ENCODE data around the gene KIAA1549. TPM values are rescaled to one million over a fixed set of nuclear protein-coding genes. Genes with fewer than 3 reads are reported as not detected.

Gene KIAA1549
- total and polyA plus RNA-seq, 12 donors, result 0.49 to 2.1 (median 1.6) TPM

DNA sequence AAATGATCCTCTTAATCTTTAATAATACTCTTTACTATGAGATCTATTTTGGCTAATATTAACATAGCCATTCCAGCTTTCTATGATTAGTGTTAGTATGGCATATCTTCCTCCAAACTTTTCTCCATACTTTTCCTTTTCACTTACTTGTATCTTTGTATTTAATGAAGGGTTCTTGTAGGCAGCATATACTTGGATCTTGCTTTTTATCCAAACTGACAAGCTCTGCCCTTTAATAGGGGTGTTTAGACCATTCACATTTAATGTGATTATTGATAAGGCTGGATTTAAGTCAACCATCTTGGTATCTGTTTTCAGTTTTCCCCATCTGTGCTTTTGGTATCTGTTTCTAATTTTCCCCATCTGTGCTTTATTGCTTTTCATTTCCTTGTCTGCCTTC, 123.5 kb downstream of the KIAA1549 start:
- Histone ChIP-seq H3K36me3 (peaks cover 0 to 16% (median 0%) of the 10 kb centered on the region in 9 donors), H3K4me1 (no peaks in the 10 kb centered on the region), H3K4me3 (no peak overlapping the region), H3K27ac (no peak overlapping the region), H3K27me3 (no peaks in the 10 kb centered on the region), H3K9me3 (peaks cover 0 to 24% (median 0%) of the 10 kb centered on the region in 11 donors)
- DNase-seq, result no peak
- intact Hi-C loops (cut with DNase I), result no loop called here
- ATAC-seq, result no peak
- TF ChIP-seq, protein P1, sequence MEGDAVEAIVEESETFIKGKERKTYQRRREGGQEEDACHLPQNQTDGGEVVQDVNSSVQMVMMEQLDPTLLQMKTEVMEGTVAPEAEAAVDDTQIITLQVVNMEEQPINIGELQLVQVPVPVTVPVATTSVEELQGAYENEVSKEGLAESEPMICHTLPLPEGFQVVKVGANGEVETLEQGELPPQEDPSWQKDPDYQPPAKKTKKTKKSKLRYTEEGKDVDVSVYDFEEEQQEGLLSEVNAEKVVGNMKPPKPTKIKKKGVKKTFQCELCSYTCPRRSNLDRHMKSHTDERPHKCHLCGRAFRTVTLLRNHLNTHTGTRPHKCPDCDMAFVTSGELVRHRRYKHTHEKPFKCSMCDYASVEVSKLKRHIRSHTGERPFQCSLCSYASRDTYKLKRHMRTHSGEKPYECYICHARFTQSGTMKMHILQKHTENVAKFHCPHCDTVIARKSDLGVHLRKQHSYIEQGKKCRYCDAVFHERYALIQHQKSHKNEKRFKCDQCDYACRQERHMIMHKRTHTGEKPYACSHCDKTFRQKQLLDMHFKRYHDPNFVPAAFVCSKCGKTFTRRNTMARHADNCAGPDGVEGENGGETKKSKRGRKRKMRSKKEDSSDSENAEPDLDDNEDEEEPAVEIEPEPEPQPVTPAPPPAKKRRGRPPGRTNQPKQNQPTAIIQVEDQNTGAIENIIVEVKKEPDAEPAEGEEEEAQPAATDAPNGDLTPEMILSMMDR (IDR thresholded peaks at IDR 0.05), result no peak

DNA sequence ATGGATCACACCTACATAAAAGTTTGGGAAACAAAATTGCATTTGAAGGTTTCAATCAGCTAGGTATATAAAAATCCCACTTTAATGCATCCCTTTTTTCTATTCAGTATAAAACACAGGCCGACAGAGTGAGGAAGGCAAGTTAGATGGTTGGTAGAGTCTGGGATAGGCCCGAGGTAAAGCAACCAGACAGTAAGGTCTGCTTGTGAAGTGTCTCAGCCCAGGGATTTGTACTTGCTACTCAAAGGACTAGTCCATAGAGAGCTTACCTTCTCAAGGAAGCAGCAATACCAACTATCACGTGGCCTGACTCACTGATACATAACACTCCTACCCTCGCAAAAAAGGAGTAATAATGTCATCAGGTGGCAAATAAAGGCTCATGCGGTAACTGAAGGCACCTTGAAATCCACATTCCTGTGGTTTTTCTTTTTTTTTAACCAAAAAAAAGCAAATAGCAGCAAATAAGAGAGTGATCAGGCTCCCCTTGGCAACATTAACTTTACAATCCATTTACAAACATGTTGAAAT, 127.0 kb downstream of the KIAA1549 start:
- no peaks in the 10 kb centered on the region for H3K27me3 ChIP-seq
- TF ChIP-seq, protein P1 (IDR thresholded peaks at IDR 0.05), result no peak
- H3K4me1 ChIP-seq, result no peaks in the 10 kb centered on the region
- H3K27ac ChIP-seq, result no peak overlapping the region
- WGBS, 2 donors, result 92 to 95% methylated on average over 5 of the region's 5 CpGs
- intact Hi-C loops (cut with DNase I), result no loop called here
- DNase-seq, result no peak
- ATAC-seq, result no peak
- H3K36me3 ChIP-seq, result peaks cover 0 to 34% (median 0%) of the 10 kb centered on the region in 9 donors
- H3K9me3 ChIP-seq, result peaks cover 0 to 28% (median 0%) of the 10 kb centered on the region in 11 donors
- no peak overlapping the region for H3K4me3 ChIP-seq

DNA sequence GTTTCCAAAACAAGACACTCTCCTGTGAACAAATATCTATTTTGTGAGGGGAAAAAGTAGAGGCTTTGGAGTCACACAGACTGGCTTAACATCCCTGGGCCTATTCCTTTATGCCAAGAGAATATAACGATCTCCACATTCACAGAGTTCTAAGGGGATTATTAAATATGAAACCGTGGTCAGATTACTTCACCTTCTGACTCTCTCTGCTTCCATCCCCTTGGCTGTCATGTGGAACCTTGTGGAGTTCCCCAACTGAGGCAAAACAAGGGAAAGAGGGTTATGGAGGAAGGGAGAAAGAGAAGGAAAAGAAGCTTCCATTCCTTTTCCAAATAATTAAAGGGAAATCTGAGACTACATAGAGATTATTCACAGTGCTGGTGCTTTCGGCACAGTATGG, 127.7 kb downstream of the KIAA1549 start:
- 88 to 91% methylated on average over 3 of the region's 3 CpGs for WGBS, 2 donors
- Histone ChIP-seq H3K27ac (no peak overlapping the region), H3K9me3 (peaks cover 0 to 26% (median 0%) of the 10 kb centered on the region in 11 donors), H3K4me3 (no peak overlapping the region), H3K36me3 (peaks cover 0 to 34% (median 0%) of the 10 kb centered on the region in 9 donors), H3K27me3 (no peaks in the 10 kb centered on the region), H3K4me1 (no peaks in the 10 kb centered on the region)
- ATAC-seq (no peak), DNase-seq (no peak)
- intact Hi-C loops (cut with DNase I), result no loop called here
- TF ChIP-seq, protein P1 (IDR thresholded peaks at IDR 0.05), result no peak

DNA sequence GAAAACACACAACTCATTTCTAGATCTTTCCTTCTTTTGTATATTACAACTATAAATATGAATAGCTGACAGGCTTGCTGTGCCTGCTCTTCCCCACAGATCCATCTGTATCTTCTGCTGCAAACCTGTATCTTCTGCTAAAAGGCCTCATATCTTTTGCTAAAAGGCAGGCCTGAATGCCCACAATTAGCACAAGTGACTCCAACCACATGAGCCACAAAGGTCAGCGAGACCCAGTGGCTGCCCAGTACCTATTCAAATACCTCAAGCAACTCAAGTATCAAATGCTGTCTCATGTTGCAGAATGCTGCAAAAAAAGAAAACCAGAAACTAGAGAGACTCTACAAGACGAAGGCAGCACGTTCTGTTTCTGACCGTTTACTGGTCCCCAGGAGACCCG, 128.7 kb downstream of the KIAA1549 start:
- TF ChIP-seq, protein P1 (IDR thresholded peaks at IDR 0.05), result no peak
- ATAC-seq, result no peak
- no peak overlapping the region for H3K4me3 ChIP-seq
- peaks cover 0 to 24% (median 0%) of the 10 kb centered on the region in 9 donors for H3K36me3 ChIP-seq
- no peak for DNase-seq
- H3K27ac ChIP-seq, result no peak overlapping the region
- H3K27me3 ChIP-seq, result no peaks in the 10 kb centered on the region
- intact Hi-C loops (cut with DNase I), result no loop called here
- no peaks in the 10 kb centered on the region for H3K4me1 ChIP-seq
- peaks cover 0 to 16% (median 0%) of the 10 kb centered on the region in 11 donors for H3K9me3 ChIP-seq
- 96 to 97% methylated on average over 5 of the region's 5 CpGs for WGBS, 2 donors
